ENCODE measurements around the gene STEEP1.
"Not testable (repeated sequence)": the region's sequence is repeated elsewhere in the genome, so short reads cannot be mapped to it uniquely, and the experiment has no call there.

The STEEP1 gene

DNA sequence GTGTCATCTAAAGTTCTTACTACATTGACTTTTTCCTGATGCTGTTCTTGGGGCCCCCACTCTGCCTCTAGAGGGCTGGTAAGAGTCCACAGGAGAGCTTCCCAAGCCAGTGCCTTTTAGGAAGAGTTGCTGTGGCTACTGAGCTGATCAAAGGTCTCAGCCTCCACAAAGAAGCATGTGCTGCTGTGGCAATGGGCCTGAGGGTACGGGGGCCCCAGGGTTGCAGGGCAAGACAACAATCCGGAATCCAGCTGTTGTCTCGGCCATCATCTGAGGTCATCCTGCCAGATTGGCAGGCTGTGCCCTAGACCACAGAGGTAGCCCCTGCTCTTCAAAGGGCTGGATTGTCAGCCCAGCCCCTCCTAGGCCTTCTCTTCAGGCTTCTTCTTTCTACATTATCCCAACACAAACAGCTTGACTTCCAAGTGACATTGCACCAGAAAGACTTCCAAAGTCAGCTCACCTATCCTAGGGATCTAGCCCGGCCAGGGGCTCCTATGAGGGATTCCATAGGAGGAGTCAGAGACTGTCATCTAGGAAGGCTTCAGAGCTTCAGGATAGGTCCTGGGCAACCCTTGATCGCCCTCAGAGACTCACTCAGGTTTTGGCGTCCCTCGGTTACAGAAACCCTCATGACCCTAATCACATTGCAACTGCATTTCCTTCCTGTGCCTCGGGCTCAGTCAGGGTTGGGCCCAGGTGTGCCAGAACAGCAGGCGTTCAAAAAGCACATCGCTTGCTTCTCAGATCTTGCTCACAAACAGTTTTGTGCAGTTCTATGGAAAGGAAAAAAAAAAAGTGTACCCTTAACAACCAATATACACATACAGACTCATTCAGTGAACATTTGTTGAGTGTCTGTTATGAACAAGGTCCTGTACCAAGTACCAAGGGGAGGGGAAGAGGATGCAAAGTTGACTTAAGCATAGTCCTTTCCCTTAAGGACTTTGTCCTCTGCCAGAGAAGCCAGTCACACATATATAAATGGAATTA, 69.2 kb downstream of the STEEP1 start:
- no peak for DNase-seq
- in situ Hi-C loops (cut with MboI; ENCODE audit: low pct_unique_long_range_greater_than_20kb, low sequenced_read_pairs) = no loop called here

DNA sequence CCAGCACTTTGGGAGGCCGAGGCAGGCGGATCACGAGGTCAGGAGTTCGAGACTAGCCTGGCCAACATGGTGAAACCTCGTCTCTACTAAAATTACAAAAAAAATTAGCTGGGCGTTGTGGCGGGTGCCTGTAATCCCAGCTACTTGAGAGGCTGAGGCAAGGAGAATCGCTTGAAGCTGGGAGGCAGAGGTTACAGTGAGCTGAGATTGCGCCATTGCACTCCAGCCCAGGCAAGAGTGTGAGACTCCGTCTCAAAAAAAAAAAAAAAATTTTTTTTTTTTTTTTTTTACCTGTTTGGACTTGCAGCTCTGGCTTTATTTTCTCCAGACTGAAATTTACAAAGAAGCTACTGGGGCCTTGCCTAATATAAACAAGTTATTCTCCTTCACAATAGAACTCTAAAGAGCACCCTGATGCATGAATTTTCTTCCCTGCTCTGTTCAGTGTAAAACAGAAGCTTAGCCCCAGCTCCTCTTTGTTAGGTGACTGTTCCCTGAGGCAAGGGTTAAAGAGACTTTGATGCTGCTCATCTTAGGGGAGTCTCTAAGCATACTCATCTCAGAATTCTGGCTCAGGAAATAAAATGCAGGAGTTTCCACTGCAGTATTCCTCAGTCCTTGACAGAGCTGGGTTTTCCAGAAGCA, 71.2 kb downstream of the STEEP1 start:
- in situ Hi-C loops (cut with MboI; ENCODE audit: low pct_unique_long_range_greater_than_20kb, low sequenced_read_pairs); DNase-seq: not testable (repeated sequence)

DNA sequence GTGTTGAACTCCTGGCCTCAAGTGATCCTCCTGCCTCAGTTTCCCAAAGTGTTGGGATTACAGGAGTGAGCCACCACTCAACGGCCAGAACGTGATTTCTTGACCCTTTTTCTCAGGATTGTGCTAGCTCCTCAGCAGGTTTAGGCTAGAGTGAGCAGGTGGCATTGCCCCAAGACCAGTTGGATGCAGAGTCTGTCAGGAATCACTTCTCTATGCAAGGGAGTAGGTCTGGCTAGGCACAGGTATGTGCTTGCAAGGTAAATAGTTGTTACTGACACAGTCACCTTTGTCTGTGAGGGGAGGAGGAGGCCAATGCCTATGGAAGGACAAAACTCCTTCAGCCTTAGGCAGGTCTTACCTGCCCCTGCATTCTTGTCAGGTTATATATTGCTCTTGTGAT, 72.7 kb downstream of the STEEP1 start:
- in situ Hi-C loops (cut with MboI; ENCODE audit: low pct_unique_long_range_greater_than_20kb, low sequenced_read_pairs) = no loop called here
- DNase-seq = no peak

DNA sequence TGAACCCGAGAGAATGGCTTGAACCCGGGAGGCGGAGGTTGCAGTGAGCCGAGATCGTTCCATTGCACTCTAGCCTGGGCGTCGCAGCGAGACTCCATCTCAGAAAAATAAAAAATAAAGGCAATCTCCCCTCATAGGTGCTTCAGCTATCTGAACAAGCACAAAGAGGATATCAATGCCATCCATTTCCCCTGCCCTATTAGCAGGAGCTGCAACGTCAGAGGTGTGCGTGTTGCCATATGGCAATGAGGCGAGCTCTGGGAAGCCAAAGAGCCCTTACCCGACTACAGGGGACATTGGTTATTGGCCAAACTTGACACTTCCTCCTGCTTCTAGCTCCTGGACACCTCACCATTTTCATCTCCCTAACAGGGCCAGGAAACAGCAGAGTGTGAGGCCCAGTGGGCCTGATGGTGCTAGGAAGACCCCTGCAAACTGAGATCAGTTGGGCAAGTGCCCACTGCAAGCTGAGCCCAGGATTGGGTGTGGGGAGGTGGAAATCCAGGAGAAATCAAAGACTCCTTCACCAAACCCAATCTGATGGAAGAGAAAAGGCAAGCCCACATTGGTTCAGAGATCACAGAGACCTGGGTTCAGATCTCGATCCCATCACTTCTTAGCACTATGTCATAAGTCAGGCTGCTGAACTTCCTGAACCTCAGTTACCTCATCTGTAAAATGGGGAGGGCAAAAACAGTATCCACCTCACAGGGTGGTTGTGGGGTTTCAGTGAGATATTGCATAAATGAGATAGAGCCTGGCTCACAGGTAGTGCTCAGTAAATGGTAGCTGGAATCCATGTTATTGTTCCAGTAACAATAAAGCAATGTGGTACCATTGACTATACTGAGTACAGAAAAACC, 75.8 kb downstream of the STEEP1 start:
- in situ Hi-C loops (cut with MboI; ENCODE audit: low pct_unique_long_range_greater_than_20kb, low sequenced_read_pairs) = no loop called here
- no peak for DNase-seq

DNA sequence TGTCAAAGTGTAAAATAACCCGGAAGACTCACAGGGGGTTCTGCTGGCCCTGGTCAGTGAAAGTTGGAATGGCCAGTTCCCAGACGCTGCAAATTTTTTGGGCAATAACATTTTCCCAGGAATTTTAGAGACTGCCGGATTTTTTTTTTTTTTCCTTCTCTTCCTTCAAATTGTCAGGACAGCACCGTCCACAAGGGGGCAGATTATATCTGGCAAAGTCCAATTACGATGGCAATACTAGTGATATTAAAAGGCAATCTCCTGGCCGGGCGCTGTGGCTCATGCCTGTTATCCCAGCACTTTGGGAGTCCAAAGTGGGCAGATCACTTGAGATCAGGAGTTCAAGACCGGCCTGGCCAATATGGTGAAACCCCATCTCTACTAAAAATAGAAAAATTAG, 76.5 kb downstream of the STEEP1 start:
- in situ Hi-C loops (cut with MboI; ENCODE audit: low pct_unique_long_range_greater_than_20kb, low sequenced_read_pairs) = no loop called here
- DNase-seq = peak; percentile 54
